GM12801 (cell line): ENCODE data around the gene EIF4G3.

ENCODE experiments used
- TF ChIP-seq, protein P1 (sequence below): IDR thresholded peaks from one replicate; pipeline ENCODE4 v1.5.1; 2011; ENCODE audit warnings: control low read depth; ENCODE audit not compliant: insufficient read length; ENCODE audit errors: extremely low read depth

The EIF4G3 gene

DNA sequence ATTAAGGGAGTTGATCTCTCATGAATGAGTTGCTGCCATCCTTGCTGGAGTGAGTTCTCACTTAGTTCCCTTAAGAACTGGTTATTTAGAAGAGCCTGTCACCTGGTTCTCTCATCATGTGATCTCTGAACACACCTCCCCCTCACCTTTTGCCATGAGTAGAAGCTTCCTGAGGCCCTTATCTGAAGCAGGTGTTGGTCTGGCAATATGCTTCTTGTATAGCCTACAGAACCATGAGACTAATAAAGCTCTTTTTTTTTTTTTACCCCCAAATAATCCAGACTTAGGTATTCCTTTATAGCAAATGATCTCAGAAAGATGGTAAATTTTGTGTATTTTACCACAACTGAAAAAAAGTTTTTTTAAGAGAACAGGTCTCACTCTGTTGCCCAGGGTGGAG is 158.0 kb downstream of the EIF4G3 start:
- TF ChIP-seq, protein P1, sequence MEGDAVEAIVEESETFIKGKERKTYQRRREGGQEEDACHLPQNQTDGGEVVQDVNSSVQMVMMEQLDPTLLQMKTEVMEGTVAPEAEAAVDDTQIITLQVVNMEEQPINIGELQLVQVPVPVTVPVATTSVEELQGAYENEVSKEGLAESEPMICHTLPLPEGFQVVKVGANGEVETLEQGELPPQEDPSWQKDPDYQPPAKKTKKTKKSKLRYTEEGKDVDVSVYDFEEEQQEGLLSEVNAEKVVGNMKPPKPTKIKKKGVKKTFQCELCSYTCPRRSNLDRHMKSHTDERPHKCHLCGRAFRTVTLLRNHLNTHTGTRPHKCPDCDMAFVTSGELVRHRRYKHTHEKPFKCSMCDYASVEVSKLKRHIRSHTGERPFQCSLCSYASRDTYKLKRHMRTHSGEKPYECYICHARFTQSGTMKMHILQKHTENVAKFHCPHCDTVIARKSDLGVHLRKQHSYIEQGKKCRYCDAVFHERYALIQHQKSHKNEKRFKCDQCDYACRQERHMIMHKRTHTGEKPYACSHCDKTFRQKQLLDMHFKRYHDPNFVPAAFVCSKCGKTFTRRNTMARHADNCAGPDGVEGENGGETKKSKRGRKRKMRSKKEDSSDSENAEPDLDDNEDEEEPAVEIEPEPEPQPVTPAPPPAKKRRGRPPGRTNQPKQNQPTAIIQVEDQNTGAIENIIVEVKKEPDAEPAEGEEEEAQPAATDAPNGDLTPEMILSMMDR = no peak

DNA sequence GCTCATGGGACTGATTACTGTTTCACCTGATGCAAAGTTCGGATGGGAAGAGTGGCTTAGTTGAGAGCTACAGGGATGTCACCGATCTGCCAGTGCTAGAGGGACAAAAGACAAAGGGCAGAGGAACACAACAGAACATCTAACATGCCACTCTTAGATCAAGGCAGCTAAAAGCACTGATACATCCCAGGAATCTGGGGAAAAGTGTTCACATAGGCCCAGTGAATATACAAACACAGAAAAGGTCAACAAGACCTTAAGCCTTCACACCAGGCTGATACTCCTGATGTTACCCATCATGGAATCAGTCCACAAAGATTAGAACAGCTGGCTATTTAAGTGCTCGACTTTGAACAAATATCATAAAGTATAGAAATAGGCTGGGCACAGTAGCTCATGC is 163.2 kb downstream of the EIF4G3 start:
- TF ChIP-seq, protein P1 = no peak

DNA sequence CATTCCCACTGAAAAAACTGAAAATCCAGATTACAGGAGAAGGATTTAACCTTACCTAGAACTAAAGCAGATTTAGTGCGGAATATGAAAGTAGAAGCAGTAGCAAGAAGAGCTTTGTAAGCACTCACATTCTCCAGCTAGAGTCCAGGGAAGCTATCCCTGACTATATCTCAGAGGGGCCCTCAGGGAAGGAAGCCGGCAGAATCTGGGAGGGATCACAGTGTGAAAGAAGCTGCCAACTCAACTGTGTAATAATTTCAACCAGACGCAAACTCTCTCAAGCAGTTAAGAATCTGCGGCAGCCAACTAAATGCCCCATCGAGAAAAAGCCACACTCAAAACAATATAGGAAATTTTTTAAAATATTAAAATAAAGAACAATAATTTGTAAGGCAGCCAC is 163.8 kb downstream of the EIF4G3 start:
- TF ChIP-seq, protein P1 = no peak

DNA sequence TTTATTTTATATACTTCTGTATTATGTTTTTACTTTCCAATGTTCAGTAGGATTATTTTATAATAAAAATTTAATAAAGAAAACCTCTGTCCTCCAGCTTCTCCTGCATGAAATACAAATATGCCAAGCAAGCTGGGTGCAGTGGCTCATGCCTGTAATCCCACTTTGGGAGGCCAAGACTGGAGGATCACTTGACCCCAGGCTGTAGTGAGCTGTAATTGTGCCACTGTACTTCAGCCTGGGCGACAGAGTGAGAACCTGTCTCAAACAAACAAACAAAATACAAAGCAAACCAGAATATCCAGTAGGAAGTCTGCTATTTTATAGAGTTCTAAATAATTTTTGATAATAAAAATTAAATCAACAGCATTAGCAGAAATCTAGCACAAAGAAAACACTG is 168.8 kb downstream of the EIF4G3 start:
- TF ChIP-seq, protein P1 = no peak

DNA sequence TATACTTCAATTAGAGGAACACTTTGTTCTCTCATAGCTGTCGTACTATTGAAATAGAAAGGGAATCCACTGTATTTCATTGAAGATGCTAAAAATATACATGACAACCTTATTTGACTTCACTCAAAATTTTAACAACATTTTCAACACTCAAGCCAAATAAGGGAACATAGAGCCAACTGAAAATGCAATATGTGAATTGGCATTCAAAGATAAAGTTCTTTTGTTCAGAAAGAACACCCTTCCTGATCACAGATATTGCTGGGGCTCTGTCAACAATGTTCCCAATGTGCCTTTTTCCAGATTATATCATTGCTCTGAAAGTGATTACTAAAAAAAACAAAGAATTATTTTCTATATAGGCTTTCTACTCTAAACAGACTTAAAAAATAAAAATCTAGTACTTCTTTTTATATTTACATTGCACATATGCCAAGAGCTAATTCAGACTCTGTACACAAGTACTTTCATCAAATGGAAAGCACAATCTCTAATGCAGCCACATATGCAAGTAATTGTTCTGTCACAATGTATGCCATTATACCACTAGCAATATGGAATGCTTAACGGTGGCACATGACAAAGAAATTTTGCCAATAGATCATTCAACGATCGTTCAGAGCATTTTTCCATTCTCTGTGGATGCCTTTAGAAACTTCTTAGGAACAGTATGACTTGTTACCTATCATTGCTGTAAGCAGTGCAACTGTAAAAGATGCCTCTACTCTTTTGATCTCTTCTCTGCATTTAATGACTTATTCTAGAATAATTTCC is 171.0 kb downstream of the EIF4G3 start:
- TF ChIP-seq, protein P1 = no peak

DNA sequence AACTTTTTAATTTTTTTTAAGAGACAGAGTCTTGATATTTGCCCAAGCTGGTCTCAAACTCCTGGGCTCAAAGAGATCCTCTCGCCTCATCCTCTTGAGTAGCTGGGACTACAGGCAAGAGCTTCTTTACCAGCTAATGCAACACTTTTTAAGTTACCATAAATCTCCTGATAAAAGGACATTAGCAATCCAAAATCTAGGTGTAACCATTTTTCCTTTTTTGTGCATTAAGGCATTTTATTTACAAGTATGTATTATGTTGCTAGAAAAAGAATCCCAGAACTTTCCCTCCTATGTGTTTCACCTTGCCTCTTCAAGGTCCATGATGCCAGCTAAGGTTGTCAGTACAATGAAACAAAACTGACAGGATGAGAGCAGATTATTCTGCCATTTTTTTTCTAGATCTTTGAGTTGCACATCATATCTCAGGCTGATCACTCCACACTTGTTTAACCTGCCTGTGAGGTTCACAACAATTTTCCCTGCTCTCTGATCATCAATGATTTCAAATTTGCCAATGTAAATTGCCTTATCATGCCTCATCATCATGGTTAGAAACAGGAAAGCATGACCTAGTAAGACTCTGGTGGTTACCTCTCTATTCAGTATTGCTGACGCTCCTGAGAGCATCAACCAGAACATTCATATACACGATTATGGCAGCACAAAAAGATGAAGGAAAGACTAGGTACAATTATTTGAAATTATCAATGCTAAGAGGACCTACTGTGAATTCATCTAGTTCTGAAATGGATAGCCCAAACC is 173.2 kb downstream of the EIF4G3 start:
- TF ChIP-seq, protein P1 = no peak

DNA sequence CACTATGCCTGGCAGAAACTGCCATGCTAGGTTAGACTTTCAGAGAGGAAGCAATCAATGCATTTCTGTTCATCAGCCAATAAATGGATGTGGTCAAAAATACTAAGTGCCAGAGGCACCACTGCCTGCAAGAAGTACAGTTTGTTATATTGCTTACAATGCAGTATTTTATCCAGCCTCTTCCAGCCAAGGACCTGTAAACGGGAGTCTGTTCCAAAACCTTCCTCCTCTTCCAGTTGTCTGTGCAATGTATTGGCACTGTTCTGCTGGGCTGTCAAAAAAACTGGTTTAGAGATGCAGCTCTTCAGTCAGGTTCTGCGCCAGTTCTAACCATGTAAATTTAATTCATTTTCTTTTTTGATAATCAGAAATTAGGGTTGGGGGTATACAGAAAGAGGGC is 175.7 kb downstream of the EIF4G3 start:
- TF ChIP-seq, protein P1 = no peak
